Neuron (in vitro differentiated cells): Measurements from ENCODE around the gene TRAF5.
"Not testable (repeated sequence)": the region's sequence is repeated elsewhere in the genome, so short reads cannot be mapped to it uniquely, and the experiment has no call there.

Source experiments
- H2AFZ ChIP-seq: one replicate; pipeline ENCODE4 v1.6.1; 2013; ENCODE audit warnings: low read depth, mild to moderate bottlenecking, inconsistent platforms, low read length, moderate library complexity
- H3K27me3 ChIP-seq: one replicate; pipeline ENCODE4 v1.6.1; 2013; ENCODE audit warnings: low read length; ENCODE audit not compliant: insufficient read depth
- H3K36me3 ChIP-seq: one replicate; pipeline ENCODE4 v1.6.1; 2013; ENCODE audit warnings: low read length; ENCODE audit not compliant: insufficient read depth
- H3K4me1 ChIP-seq: one replicate; pipeline ENCODE4 v1.6.1; 2013; ENCODE audit warnings: low read length; ENCODE audit not compliant: insufficient read depth
- H3K4me3 ChIP-seq: 2 replicates; pipeline ENCODE4 v1.5.1; 2013; ENCODE audit warnings: mild to moderate bottlenecking, low read length, moderate library complexity
- H3K9me3 ChIP-seq: one replicate; pipeline ENCODE4 v1.6.1; 2013; ENCODE audit warnings: low read length

TRAF5 gene

DNA sequence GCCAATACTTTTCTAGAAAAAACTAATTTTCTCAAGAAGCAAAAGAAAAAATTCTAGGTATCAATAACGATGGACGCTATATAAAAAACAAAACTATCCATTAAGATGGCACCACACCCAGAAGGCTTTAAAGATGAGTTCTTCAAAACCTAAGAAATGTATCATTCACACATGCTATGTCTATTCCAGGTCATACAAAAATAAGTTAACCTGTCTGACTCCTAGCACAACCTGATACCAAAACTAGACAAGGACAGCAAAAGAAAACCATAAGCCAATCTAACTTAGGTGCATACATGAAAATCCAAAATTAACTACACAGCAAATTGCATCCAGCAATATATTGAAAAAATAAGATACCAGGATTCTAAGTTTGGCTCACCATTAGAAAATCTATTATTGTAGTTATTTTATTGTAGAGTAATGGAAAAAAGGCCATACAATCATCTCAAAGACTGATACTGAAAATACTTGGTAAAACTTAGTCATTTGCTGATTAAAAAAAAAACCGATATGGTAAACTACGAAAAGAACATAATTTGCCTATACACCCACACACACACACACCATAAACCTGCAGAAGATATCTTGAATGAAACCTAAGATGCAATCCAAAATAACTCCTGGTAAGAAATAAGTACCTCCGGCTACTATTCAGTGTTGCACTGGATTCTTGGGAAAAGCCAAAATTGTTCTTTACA is 55.0 kb downstream of the TRAF5 start:
- Histone ChIP-seq H3K36me3 (no peaks in the 10 kb centered on the region), H3K4me3 (peak overlapping the region; percentile 78)

DNA sequence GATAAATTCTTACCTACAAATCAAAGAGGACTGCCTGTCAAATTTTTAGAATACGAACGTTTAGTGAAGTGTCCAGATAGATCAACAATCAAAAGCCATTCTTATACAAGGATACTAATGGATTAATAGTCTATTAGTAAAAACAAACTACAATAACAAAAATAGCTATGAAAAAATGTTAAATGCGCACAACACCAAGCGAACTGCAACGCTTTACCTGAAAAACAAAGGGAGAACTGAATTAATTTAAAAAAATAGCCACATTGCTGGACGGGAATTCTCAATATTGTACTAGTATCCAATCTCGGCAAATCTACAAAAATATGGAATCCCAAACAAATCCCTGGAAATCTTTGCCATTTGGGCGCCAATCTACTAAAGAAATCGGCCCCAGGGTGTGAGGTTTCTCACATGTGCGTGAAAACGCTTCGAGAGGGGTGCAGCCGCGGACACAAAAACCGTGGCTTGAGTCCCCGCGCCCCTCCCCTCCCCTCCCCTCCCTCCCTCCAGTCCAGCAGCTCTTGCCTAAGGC is 55.6 kb downstream of the TRAF5 start:
- H3K4me3 ChIP-seq, result peak overlapping the region; percentile 78
- peak overlapping the region; percentile 92 for H2AFZ ChIP-seq
- no peaks in the 10 kb centered on the region for H3K36me3 ChIP-seq
- no peaks in the 10 kb centered on the region for H3K9me3 ChIP-seq
- H3K4me1 ChIP-seq, result peaks cover 5% of the 10 kb centered on the region
- H3K27me3 ChIP-seq, result no peaks in the 10 kb centered on the region

More for the DNA sequence above, 55.0 kb downstream of the TRAF5 start:
- no peaks in the 10 kb centered on the region for H3K27me3 ChIP-seq
- H2AFZ ChIP-seq, result peak overlapping the region; percentile 92
- no peaks in the 10 kb centered on the region for H3K9me3 ChIP-seq
- H3K4me1 ChIP-seq, result peaks cover 5% of the 10 kb centered on the region

DNA sequence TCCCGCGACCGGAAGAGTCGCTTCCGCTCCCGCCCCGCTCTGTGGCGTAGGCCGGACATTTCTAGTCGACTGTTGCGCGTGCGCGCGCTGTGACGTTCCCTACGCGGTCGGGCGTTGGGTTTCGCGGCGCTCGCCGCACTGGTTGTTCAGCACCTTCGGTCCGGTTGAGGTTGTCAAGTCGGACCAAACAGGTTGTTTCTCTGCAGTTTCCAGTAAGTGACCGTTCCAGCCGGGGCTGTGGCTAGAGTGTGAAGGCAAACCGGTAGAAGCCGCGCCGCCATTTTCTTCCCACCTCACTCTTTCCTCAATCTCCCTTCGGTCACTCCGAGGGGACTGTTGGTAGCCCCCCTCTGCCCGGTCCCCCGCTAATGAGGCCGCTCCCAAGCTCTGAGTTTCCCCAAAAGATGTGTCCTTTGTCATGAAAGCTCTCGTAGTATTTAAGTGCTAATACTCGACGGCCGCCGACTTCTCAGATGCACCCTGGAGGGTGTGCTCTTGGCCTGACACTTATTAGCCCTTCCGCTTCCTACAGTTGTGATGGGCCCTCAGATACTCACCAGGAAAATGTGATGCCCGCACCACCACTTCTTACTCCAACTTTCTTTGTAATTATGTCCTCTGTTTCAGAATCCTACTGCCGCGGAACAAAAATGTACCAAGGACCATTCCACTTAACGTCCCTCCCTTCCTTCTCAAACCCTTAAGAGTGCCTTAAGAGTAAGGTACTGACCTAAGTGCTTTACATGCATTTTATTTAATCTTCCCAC is 56.3 kb downstream of the TRAF5 start:
- Histone ChIP-seq H3K4me1 (peaks cover 5% of the 10 kb centered on the region), H3K9me3 (no peaks in the 10 kb centered on the region), H2AFZ (peak overlapping the region; percentile 92), H3K36me3 (no peaks in the 10 kb centered on the region), H3K4me3 (peak overlapping the region; percentile 78), H3K27me3 (no peaks in the 10 kb centered on the region)

DNA sequence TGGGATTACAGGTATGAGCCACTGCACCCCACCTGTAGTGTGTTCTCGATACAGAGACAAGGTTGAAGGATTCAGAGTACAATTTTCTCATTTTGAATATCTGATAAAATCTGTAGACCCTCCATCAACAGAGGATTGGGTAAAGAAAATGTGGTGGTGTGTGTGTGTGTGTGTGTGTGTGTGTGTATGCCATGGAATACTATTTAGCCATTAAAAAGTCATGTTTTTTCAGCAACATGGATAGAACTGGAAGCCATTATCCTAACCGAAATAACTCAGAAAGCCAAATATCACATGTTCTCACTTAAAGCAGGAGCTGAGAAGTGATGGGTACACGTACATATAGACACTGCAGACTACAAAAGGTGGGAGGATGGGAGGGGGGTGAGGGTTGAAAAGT is 57.9 kb downstream of the TRAF5 start:
- no peak overlapping the region for H3K4me3 ChIP-seq

DNA sequence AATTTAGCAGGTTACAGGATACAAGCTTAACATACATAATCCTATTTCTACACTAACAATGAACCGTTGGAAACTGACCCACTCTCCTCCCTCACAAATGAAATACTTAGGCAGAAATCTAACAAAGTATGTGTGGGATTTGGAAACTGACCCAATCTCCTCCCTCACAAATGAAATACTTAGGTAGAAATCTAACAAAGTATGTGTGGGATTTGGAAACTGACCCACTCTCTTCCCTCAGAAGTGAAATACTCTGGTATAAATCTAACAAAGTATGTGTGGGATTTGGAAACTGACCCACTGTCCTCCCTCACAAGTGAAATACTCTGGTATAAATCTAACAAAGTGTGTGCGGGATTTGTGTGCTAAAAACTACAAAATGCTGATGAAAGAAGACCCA is 60.3 kb downstream of the TRAF5 start:
- Histone ChIP-seq H3K36me3 (peaks cover 3% of the 10 kb centered on the region), H3K4me1 (peaks cover 5% of the 10 kb centered on the region)

More for the DNA sequence above, 57.9 kb downstream of the TRAF5 start:
- peaks cover 5% of the 10 kb centered on the region for H3K4me1 ChIP-seq
- H3K27me3 ChIP-seq, result no peaks in the 10 kb centered on the region
- no peak overlapping the region for H2AFZ ChIP-seq
- no peaks in the 10 kb centered on the region for H3K9me3 ChIP-seq
- no peaks in the 10 kb centered on the region for H3K36me3 ChIP-seq

DNA sequence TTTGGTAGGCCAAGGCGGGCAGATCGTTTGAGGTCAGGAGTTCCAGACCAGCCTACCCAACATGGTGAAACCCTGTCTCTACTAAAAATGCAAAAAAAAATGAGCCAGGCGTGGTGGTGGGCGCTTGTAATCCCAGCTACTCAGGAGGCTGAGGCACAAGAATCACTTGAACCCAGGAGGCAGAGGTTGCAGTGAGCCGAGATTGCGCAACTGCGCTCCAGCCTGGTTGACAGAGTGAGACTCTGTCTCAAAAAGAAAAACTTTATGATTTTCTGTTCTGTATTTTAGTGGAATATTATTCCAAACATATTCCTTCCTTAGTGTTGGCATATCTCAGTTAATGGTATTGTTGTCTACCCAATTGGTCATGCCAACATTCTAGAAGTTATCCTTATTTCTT is 64.2 kb downstream of the TRAF5 start:
- not testable (repeated sequence) for H3K27me3 ChIP-seq, H3K4me3 ChIP-seq, H2AFZ ChIP-seq, H3K9me3 ChIP-seq, H3K4me1 ChIP-seq
- peaks cover 26% of the 10 kb centered on the region for H3K36me3 ChIP-seq

More for the DNA sequence above, 60.3 kb downstream of the TRAF5 start:
- Histone ChIP-seq H2AFZ (no peak overlapping the region), H3K4me3 (no peak overlapping the region), H3K27me3 (no peaks in the 10 kb centered on the region), H3K9me3 (no peaks in the 10 kb centered on the region)

DNA sequence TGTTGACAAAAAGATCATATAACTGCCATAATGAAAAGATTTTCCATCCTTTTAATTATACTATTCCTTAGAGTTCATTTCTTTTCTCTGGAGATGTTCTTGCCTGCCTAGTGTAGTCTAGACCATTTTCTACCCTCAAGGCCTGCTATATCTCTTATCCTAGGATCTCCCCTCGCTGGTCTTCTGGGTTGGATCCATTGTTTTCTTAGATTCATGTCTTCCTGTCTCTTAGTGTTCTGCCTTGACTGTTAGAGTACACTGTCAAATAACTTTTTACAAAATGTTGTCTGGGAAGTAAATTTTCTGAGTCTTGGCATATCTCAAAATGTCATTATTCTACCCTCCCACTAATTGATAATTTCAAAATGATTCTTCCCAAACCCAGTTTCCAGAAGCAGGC is 66.6 kb downstream of the TRAF5 start:
- H2AFZ ChIP-seq, result no peak overlapping the region
- H3K36me3 ChIP-seq, result peaks cover 37% of the 10 kb centered on the region
- peaks cover 2% of the 10 kb centered on the region for H3K9me3 ChIP-seq
- H3K4me3 ChIP-seq, result no peak overlapping the region
- H3K27me3 ChIP-seq, result no peaks in the 10 kb centered on the region
- H3K4me1 ChIP-seq, result no peaks in the 10 kb centered on the region

DNA sequence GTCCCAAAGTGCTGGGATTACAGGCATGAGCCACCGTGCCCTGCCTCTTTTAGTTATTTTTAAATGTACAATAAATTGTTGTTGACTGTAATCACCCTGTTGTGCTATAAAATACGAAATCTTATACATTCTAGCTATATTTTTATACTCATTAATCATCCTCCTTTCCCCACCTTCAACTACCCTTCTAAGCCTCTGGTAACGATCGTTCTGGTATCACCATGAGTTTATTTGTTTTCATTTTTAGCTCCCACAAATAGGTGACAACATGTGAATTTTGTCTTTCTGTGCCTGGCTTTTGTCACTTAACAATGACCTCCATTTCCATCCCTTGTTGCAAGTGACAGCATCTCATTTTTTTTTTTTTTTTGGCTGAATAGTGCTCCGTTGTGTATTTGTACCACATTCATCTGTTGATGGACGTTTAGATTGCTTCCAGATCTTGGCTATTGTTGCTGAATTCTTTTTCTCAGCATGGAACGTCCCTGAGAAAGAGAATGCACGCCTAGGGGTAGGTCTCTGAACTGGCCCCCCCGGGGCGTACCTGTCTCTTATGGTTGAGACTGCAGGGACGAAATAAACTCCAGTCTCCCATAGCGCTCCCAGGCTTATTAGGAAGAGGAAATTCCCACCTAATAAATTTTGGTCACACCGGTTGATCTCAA is 71.8 kb downstream of the TRAF5 start:
- not testable (repeated sequence) for H3K9me3 ChIP-seq, H2AFZ ChIP-seq, H3K4me3 ChIP-seq, H3K27me3 ChIP-seq
- H3K36me3 ChIP-seq, result peaks cover 19% of the 10 kb centered on the region
- peaks cover 13% of the 10 kb centered on the region for H3K4me1 ChIP-seq

DNA sequence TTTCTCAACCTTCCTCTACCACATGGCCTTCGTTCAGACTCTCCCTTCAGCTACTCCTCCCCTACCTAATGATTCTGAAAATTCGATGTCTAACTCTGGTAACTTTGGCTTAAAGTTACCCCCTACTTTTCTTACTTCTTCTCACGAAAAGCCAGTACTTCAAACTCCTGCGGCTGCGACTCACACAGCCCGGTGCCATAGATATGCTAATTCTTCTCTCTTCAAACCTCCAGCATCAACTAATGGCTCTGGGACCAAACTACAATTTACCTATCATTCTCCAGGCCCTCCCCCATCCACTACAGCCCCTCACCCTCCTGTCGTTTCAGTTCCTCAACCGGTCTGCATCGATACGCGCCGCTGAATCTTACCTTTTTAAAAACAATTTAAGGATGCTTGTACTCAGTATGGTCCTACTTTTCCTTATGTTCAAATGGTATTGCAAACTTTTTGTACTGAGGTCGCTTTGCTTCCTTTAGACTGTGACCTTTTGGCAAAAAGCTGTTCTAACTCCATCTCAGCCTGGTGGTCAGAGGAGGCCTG is 73.3 kb downstream of the TRAF5 start:
- Histone ChIP-seq H3K36me3 (peaks cover 14% of the 10 kb centered on the region), H3K4me1 (peaks cover 13% of the 10 kb centered on the region)
- not testable (repeated sequence) for H3K4me3 ChIP-seq, H3K27me3 ChIP-seq, H2AFZ ChIP-seq, H3K9me3 ChIP-seq

DNA sequence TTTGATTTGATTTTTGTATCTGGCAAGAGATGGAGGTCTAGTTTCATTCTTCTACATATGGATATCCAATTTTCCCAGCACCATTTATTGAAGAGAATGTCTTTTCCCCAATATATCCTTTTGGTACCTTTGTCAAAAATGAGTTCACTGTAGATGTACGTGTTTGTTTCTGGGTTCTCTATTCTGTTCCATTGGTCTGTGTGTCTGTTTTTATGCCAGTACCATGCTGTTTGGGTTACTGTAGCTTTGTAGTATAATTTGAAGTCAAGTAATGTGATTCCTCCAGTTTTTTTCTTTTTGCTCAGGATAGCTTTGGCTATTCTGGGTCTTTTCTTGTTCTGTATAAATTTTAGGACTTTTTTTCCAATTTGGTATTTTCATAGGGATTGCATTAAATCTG is 75.1 kb downstream of the TRAF5 start:
- not testable (repeated sequence) for H2AFZ ChIP-seq, H3K27me3 ChIP-seq, H3K9me3 ChIP-seq, H3K4me3 ChIP-seq, H3K36me3 ChIP-seq
- peaks cover 13% of the 10 kb centered on the region for H3K4me1 ChIP-seq

DNA sequence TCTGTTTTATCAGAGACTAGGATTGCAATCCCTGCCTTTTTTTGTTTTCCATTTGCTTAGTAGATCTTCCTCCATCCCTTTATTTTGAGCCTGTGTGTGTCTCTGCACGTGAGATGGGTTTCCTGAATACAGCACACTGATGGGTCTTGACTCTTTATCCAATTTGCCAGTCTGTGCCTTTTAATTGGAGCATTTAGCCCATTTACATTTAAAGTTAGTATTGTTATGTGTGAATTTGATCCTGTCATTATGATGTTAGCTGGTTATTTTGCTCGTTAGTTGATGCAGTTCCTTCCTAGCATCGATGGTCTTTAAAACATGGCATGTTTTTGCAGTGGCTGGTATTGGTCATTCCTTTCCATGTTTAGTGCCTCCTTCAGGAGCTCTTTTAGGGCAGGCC is 79.5 kb downstream of the TRAF5 start:
- not testable (repeated sequence) for H3K4me1 ChIP-seq, H2AFZ ChIP-seq, H3K27me3 ChIP-seq, H3K36me3 ChIP-seq, H3K4me3 ChIP-seq, H3K9me3 ChIP-seq

DNA sequence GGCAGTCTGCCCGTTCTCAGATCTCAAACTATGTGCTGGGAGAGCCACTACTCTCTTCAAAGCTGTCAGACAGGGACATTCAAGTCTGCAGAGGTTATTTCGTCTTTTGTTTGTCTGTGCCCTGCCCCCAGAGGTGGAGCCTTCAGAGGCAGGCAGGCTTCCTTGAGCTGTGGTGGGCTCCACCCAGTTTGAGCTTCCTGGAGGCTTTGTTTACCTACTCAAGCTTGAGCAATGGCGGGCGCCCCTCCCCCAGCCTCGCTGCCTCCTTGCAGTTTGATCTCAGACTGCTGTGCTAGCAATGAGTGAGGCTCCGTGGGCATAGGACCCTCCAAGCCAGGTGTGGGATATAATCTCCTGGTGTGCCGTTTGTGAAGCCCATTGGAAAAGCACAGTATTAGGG is 81.1 kb downstream of the TRAF5 start:
- not testable (repeated sequence) for H3K4me1 ChIP-seq, H3K4me3 ChIP-seq, H3K36me3 ChIP-seq, H3K27me3 ChIP-seq, H2AFZ ChIP-seq, H3K9me3 ChIP-seq

DNA sequence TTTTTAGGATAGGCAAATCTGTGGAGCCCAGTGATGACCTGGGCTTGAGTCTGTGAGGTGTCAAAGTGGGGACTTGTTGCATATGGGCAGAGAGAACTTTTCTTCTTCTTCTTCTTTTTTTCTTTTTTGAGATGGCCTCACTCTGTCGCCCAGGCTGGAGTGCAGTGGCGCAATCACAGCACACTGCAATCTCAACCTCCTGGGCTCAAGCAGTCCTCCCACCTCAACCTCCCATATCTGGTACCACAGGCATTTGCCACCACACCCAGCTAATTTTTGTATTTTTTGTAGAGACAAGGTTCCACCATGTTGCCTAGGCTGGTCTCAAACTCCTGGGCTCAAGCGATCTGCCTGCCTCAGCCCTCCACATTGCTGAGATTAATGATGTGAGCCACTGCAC is 85.0 kb downstream of the TRAF5 start:
- H2AFZ ChIP-seq, result no peak overlapping the region
- peaks cover 10% of the 10 kb centered on the region for H3K9me3 ChIP-seq
- H3K27me3 ChIP-seq, result no peaks in the 10 kb centered on the region
- no peak overlapping the region for H3K4me3 ChIP-seq
- H3K4me1 ChIP-seq, result no peaks in the 10 kb centered on the region
- H3K36me3 ChIP-seq, result peaks cover 2% of the 10 kb centered on the region
